T-cell (primary cell): ENCODE results near the gene NRP1. TPM values are rescaled to one million over a fixed set of nuclear protein-coding genes. Genes with fewer than 3 reads are reported as not detected.

Experiments
- ATAC-seq, 4 experiments: fragments of 200-7000 bp in 3 of 4; fragments of 150-1000 bp in 1 of 4; cut with Tn5 transposase; replicated peaks in 1 of 4; 1 replicate in 3 of 4; 2 replicates in 1 of 4; pipeline ENCODE4 v1.10.0; 2021; ENCODE audit warnings: moderate library complexity in 3 of 4, mild to moderate bottlenecking in 2 of 4, moderate number of reproducible peaks in 1 of 4
- CTCF ChIA-PET, 2 donors: fragments of 300-600 bp; sonication (Branson Sonifier 250); formaldehyde crosslinking; loops; one replicate each; lab custom pipeline; 2022; ENCODE audit warnings: antibody characterized with exemption in 2 of 2; lab: Charles Lee
- POLR2A ChIA-PET, 2 donors: fragments of 300-600 bp; sonication (Branson Sonifier 250); formaldehyde crosslinking; loops; one replicate each; lab custom pipeline; 2022; ENCODE audit warnings: antibody characterized with exemption in 2 of 2; lab: Charles Lee
- DNase-seq, 35 experiments: peaks; one replicate each; pipeline versions ENCODE4 v3.0.0 to v3.0.0-alpha.2; 2013 to 2023
- H3K27ac ChIP-seq: one replicate; pipeline ENCODE4 v1.5.1; 2013; ENCODE audit warnings: low read length
- H3K27me3 ChIP-seq, 2 experiments: replicated peaks in 1 of 2; 1 replicate in 1 of 2; 2 replicates in 1 of 2; pipeline versions ENCODE4 v1.6.1 to v1.7.0; 2013; ENCODE audit warnings: low read length in 1 of 2, mixed read lengths in 1 of 2; ENCODE audit not compliant: control insufficient read depth in 2 of 2, insufficient read depth in 2 of 2; ENCODE audit errors: extremely low read depth in 1 of 2
- H3K36me3 ChIP-seq, 2 donors: 1 replicate in 1 of 2; 2 replicates in 1 of 2; pipeline versions ENCODE4 v1.6.1 to v1.7.0; 2013; ENCODE audit warnings: low read length in 1 of 2; ENCODE audit not compliant: control insufficient read depth in 2 of 2, insufficient read depth in 1 of 2; ENCODE audit errors: extremely low read depth in 1 of 2
- H3K4me1 ChIP-seq, 2 experiments: 1 replicate in 1 of 2; 2 replicates in 1 of 2; pipeline versions ENCODE4 v1.6.1 to v1.7.0; 2013; ENCODE audit warnings: low read length in 2 of 2, mixed read lengths in 1 of 2; ENCODE audit not compliant: insufficient read depth in 2 of 2, control insufficient read depth in 1 of 2; ENCODE audit errors: extremely low read depth in 1 of 2
- H3K4me3 ChIP-seq, 2 donors: 1 replicate in 1 of 2; 2 replicates in 1 of 2; pipeline versions ENCODE4 v1.5.1 to v1.7.0; 2013; ENCODE audit warnings: mild to moderate bottlenecking in 2 of 2, low read length in 1 of 2, moderate library complexity in 1 of 2; ENCODE audit not compliant: control insufficient read depth in 1 of 2; ENCODE audit errors: extremely low read depth in 1 of 2
- H3K9me3 ChIP-seq: 2 replicates; pipeline ENCODE4 v1.7.0; 2013
- H3K27ac Mint-ChIP-seq, 2 donors: one replicate each; pipeline ENCODE4 v1.8.0; 2020 to 2021; ENCODE audit warnings: mild to moderate bottlenecking in 2 of 2, mixed read lengths in 2 of 2
- H3K27me3 Mint-ChIP-seq, 2 donors: one replicate each; pipeline ENCODE4 v1.8.0; 2021 to 2022; ENCODE audit warnings: mixed read lengths in 2 of 2
- H3K36me3 Mint-ChIP-seq: one replicate; pipeline ENCODE4 v1.8.0; 2021; ENCODE audit warnings: mixed read lengths
- H3K4me1 Mint-ChIP-seq, 3 donors: one replicate each; pipeline ENCODE4 v1.8.0; 2020 to 2022; ENCODE audit warnings: mixed read lengths in 3 of 3, mild to moderate bottlenecking in 1 of 3
- H3K4me3 Mint-ChIP-seq, 3 donors: one replicate each; pipeline ENCODE4 v1.8.0; 2020 to 2022; ENCODE audit warnings: mild to moderate bottlenecking in 3 of 3, mixed read lengths in 3 of 3, moderate library complexity in 3 of 3
- H3K9me3 Mint-ChIP-seq, 3 donors: one replicate each; pipeline ENCODE4 v1.8.0; 2020 to 2022; ENCODE audit warnings: mixed read lengths in 3 of 3
- WGBS: methylation state at CpG from one replicate; pipeline ENCODE4 v1.1.5; 2013; ENCODE audit warnings: missing lambda C conversion rate; ENCODE audit not compliant: insufficient coverage; 5-methylcytosine and 5-hydroxymethylcytosine counted together
- total RNA-seq, 35 experiments: library from RNA in 6 of 35; stranded (reverse) in 6 of 35; fragments of 120-200 nt in 1 of 35; gene quantifications; one replicate each; pipeline versions ENCODE4 v1.2.1 to v1.2.4 and lab custom pipeline; 2013 to 2026

The NRP1 gene
- total RNA-seq, 5 donors from 2014 or later (not counting 1 experiment from before 2014, with no cell fraction given), result 0.62 to 1.9 (median 1.1) TPM; not detected in 2

DNA sequence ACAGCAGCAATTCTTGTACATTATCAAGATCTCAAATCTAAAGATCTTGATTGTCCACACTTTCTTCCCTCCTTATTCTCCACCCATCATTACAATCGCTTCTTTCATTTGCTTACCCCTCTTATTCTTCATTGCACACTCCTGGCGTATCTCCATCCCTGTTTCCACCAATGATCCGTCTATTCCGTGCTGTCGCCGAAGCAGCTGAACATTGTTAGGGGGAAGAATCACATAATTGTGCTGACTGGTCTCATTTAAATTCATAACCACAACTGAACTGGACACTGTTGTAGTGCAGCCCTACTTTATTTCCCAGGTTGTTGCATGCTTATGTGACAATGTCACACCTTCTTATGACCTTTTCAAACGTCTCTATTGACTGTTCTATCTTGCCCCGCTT, 18.9 kb upstream of the NRP1 start:
- no peaks in the 10 kb centered on the region for H3K9me3 ChIP-seq
- H3K27ac ChIP-seq, result no peak overlapping the region
- no peak overlapping the region for H3K27ac Mint-ChIP-seq
- H3K4me1 ChIP-seq, result no peaks in the 10 kb centered on the region
- no peaks in the 10 kb centered on the region for H3K4me1 Mint-ChIP-seq
- ATAC-seq (no peak), DNase-seq (no peak)
- peaks cover 0 to 14% of the 10 kb centered on the region in 2 experiments for H3K27me3 ChIP-seq
- H3K9me3 Mint-ChIP-seq, result no peaks in the 10 kb centered on the region
- H3K4me3 ChIP-seq, result no peak overlapping the region
- POLR2A ChIA-PET, result no interaction called here
- WGBS, result 75% methylated on average over 4 of the region's 8 CpGs
- H3K36me3 Mint-ChIP-seq, result no peaks in the 10 kb centered on the region
- no peaks in the 10 kb centered on the region for H3K36me3 ChIP-seq
- CTCF ChIA-PET, result interaction anchor here in 1 of 2 donors (0.7 kb wide), 1 partner anchor 1063 kb away, joined by 3 read pairs; no protein-coding TSS in a partner anchor
- H3K27me3 Mint-ChIP-seq, result peaks cover 4 to 7% of the 10 kb centered on the region in 2 donors
- no peak overlapping the region for H3K4me3 Mint-ChIP-seq

GRCh38 chr10:33352615-33353014, 18.1 kb upstream of the NRP1 start:
- Mint-ChIP-seq H3K27me3 (peaks cover 6 to 14% of the 10 kb centered on the region in 2 donors), H3K27ac (no peak overlapping the region), H3K9me3 (no peaks in the 10 kb centered on the region), H3K4me1 (no peaks in the 10 kb centered on the region), H3K4me3 (no peak overlapping the region), H3K36me3 (no peaks in the 10 kb centered on the region)
- Histone ChIP-seq H3K36me3 (no peaks in the 10 kb centered on the region), H3K9me3 (no peaks in the 10 kb centered on the region), H3K4me3 (no peak overlapping the region), H3K27me3 (peaks cover 0 to 14% of the 10 kb centered on the region in 2 experiments), H3K4me1 (no peaks in the 10 kb centered on the region), H3K27ac (no peak overlapping the region)
- ChIA-PET CTCF (no interaction called here), POLR2A (no interaction called here)
- no peak for ATAC-seq
- no CpG with 5 or more reads among the region's 3 CpGs for WGBS
- no peak for DNase-seq

DNA sequence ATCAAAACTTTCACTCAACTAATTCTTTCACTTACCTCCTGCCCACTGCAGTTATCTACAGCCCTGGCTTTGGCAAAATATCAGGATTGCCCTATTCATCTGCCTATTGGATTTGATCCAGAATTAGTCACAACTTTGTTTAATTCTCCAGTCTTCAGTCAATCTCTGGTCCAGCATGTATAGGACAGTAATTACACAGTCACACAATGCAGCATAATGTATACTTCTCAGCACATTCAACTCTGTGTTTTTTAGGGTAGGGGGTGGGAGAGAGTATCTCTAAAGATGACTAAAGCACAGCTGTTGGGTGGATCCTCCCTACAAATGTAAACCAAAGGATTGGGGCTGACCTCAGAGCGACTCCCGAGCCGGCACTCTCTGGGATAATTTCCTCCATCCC, 17.7 kb upstream of the NRP1 start:
- WGBS, result no CpG with 5 or more reads among the region's 3 CpGs
- ATAC-seq (no peak), DNase-seq (no peak)
- no peak overlapping the region for H3K27ac ChIP-seq
- H3K4me1 ChIP-seq, result no peaks in the 10 kb centered on the region
- no peak overlapping the region for H3K4me3 Mint-ChIP-seq
- H3K27me3 Mint-ChIP-seq, result peaks cover 7 to 15% of the 10 kb centered on the region in 2 donors
- no peaks in the 10 kb centered on the region for H3K36me3 Mint-ChIP-seq
- ChIA-PET POLR2A (no interaction called here), CTCF (no interaction called here)
- peaks cover 0 to 11% of the 10 kb centered on the region in 2 experiments for H3K27me3 ChIP-seq
- H3K9me3 ChIP-seq, result no peaks in the 10 kb centered on the region
- H3K27ac Mint-ChIP-seq, result no peak overlapping the region
- no peaks in the 10 kb centered on the region for H3K4me1 Mint-ChIP-seq
- no peaks in the 10 kb centered on the region for H3K36me3 ChIP-seq
- H3K9me3 Mint-ChIP-seq, result no peaks in the 10 kb centered on the region
- no peak overlapping the region for H3K4me3 ChIP-seq

DNA sequence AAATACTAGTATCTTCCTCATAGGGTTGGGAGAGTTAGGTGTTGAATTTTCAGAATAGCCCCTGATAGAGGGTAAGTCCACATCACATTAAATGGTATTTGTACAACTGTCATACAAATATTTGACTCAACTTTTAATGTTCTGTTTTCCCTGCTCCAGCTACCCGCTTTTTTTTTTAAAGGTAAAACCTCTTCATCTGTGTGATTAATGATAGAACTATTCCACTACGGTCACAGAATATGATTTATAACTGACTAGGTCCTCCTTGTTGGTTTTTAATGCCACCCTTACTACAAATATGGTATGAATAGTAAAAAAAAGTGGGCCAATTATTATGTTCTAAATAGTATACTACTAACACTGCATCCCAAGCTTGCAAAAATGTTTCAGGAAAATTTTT, 15.6 kb upstream of the NRP1 start:
- no peak overlapping the region for H3K4me3 ChIP-seq
- ChIA-PET CTCF (no interaction called here), POLR2A (no interaction called here)
- H3K27ac ChIP-seq, result no peak overlapping the region
- H3K4me1 Mint-ChIP-seq, result no peaks in the 10 kb centered on the region
- H3K36me3 ChIP-seq, result no peaks in the 10 kb centered on the region
- peaks cover 0 to under 1% (median 0%) of the 10 kb centered on the region in 3 donors for H3K9me3 Mint-ChIP-seq
- WGBS, result no CpG with 5 or more reads among the region's 2 CpGs
- ATAC-seq (no peak), DNase-seq (no peak)
- H3K4me1 ChIP-seq, result no peaks in the 10 kb centered on the region
- H3K4me3 Mint-ChIP-seq, result no peak overlapping the region
- H3K27me3 Mint-ChIP-seq, result peaks cover 17 to 25% of the 10 kb centered on the region in 2 donors
- no peaks in the 10 kb centered on the region for H3K9me3 ChIP-seq
- H3K36me3 Mint-ChIP-seq, result no peaks in the 10 kb centered on the region
- H3K27me3 ChIP-seq, result peaks cover 0 to 4% of the 10 kb centered on the region in 2 experiments
- H3K27ac Mint-ChIP-seq, result no peak overlapping the region

- no peaks in the 10 kb centered on the region for H3K36me3 ChIP-seq
- peaks cover 17 to 33% of the 10 kb centered on the region in 2 donors for H3K27me3 Mint-ChIP-seq
- no peak for DNase-seq
- H3K4me3 Mint-ChIP-seq, result no peak overlapping the region
- CTCF ChIA-PET, result interaction anchor here in 1 of 2 donors (0.7 kb wide), 1 partner anchor 1289 kb away, joined by 3 read pairs; no protein-coding TSS in a partner anchor
- no peaks in the 10 kb centered on the region for H3K4me1 Mint-ChIP-seq
- no peaks in the 10 kb centered on the region for H3K9me3 ChIP-seq
- no peak overlapping the region for H3K4me3 ChIP-seq
- POLR2A ChIA-PET, result interaction anchor here in 1 of 2 donors (1.2 kb wide), 1 partner anchor 10 kb away, joined by 3 read pairs; no protein-coding TSS in a partner anchor
- no peaks in the 10 kb centered on the region for H3K36me3 Mint-ChIP-seq
- H3K27ac ChIP-seq, result no peak overlapping the region
- no peak overlapping the region for H3K27ac Mint-ChIP-seq
- H3K9me3 Mint-ChIP-seq, result peaks cover 0 to 7% (median 6%) of the 10 kb centered on the region in 3 donors
- ATAC-seq, result no peak
- H3K4me1 ChIP-seq, result no peaks in the 10 kb centered on the region
- H3K27me3 ChIP-seq, result peaks cover 0 to 11% of the 10 kb centered on the region in 2 experiments
Observed at GRCh38 chr10:33349268-33349667, 14.8 kb upstream of the NRP1 start.

DNA sequence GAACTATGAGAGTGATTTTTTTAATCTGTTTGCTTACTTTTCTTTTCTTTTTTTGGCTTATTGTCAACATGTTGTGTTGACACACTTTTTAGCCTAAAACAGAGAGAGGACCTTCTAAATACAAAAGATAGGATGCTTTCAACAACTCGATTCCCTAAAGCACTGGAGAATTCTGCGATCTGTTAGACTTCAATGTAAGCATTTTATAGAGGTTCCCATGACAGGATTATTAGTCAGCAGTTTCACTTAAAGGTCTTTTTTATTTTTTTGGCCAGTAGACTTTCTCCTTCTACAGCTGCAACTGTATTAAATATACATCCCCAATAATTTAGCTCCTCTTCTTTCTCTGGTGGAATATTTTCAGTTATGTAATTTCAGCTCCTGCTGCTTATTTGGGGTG, 12.7 kb upstream of the NRP1 start:
- H3K36me3 ChIP-seq, result no peaks in the 10 kb centered on the region
- Mint-ChIP-seq H3K4me3 (no peak overlapping the region), H3K9me3 (peaks cover 0 to 7% (median 6%) of the 10 kb centered on the region in 3 donors), H3K27me3 (peaks cover 28 to 37% of the 10 kb centered on the region in 2 donors), H3K4me1 (no peaks in the 10 kb centered on the region), H3K27ac (no peak overlapping the region), H3K36me3 (peaks cover 3% of the 10 kb centered on the region)
- peaks cover 0 to 8% of the 10 kb centered on the region in 2 experiments for H3K27me3 ChIP-seq
- POLR2A ChIA-PET, result no interaction called here
- CTCF ChIA-PET, result no interaction called here
- no peak for ATAC-seq
- no CpG with 5 or more reads among the region's 2 CpGs for WGBS
- no peak for DNase-seq
- no peaks in the 10 kb centered on the region for H3K9me3 ChIP-seq
- H3K4me1 ChIP-seq, result no peaks in the 10 kb centered on the region
- H3K27ac ChIP-seq, result no peak overlapping the region
- H3K4me3 ChIP-seq, result no peak overlapping the region
